Muscle layer of duodenum (tissue), 2 donors: Measurements from ENCODE around the gene TMEM144.
A peak's percentile ranks its signal among the peaks of the same experiment; 100 is the strongest.

ENCODE experiments used
- H3K27ac ChIP-seq: one replicate; pipeline ENCODE4 v1.7.0; 2013; ENCODE audit warnings: mild to moderate bottlenecking, low read length
- H3K27me3 ChIP-seq: one replicate; pipeline ENCODE4 v1.7.0; 2013; ENCODE audit warnings: low read depth, mild to moderate bottlenecking, control low read depth, low read length
- H3K36me3 ChIP-seq, 2 donors: one replicate each; pipeline ENCODE4 v1.7.0; 2013; ENCODE audit warnings: low read length in 2 of 2, control low read depth in 1 of 2, mild to moderate bottlenecking in 1 of 2; ENCODE audit not compliant: insufficient read depth in 2 of 2, control insufficient read depth in 1 of 2
- H3K4me1 ChIP-seq, 2 donors: one replicate each; pipeline ENCODE4 v1.7.0; 2013; ENCODE audit warnings: low read length in 2 of 2, mild to moderate bottlenecking in 2 of 2, control low read depth in 1 of 2, moderate library complexity in 1 of 2; ENCODE audit not compliant: insufficient read depth in 2 of 2, control insufficient read depth in 1 of 2
- H3K4me3 ChIP-seq, 2 donors: one replicate each; pipeline ENCODE4 v1.7.0; 2013; ENCODE audit warnings: low read length in 2 of 2, low read depth in 1 of 2, mild to moderate bottlenecking in 1 of 2
- H3K9me3 ChIP-seq, 2 donors: one replicate each; pipeline ENCODE4 v1.7.0; 2013; ENCODE audit warnings: low read length in 2 of 2, control low read depth in 1 of 2, mild to moderate bottlenecking in 1 of 2; ENCODE audit not compliant: control insufficient read depth in 1 of 2
- donor health status: healthy.

TMEM144 gene

DNA sequence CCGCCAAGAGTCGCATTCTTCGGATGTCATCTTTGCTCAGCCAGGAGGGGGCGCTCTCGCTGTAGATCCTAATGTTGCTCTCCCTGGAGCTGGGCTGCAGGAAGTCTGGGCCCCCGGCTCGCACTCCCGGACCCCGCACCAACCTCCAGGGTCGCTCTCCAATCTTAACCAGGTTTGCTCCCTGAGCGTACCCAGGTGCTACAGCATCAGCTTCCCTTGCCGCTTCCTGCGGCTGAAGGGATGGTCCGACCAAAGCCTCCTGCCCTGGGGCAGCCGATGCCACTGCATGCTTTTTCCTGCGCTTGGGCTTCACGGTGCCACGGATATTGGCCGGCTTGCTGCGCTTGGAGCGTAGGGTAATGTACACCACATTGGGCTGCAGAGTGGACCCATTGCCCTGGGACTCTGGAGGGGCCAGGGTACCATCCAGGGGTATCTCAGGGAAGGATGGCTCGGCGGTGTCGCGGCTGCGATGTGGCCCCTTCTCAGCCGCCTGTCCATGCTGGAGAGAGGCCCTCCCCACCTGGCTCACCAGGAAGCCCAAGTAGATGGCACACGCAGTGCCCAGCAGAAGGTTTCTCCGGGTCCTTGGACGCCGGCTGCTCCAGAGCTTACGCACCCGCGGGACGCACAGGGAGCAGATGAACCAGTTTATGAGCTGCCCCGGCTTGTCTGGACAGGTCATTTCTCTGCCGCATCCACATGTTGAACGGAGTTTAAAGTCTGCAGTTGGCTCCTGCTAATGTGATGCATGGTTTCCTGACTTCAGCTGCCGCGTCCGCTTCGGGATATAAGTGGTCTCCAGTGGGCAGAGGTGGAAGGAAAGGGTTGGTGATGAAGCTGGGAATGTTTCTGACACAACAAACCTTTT, 39.4 kb upstream of the TMEM144 start:
- peaks cover 9 to 17% of the 10 kb centered on the region in 2 donors for H3K4me1 ChIP-seq
- peak overlapping the region; percentile 68 to 78 for H3K4me3 ChIP-seq
- H3K27ac ChIP-seq: peak overlapping the region; percentile 88
- H3K36me3 ChIP-seq: no peaks in the 10 kb centered on the region
- H3K27me3 ChIP-seq: no peaks in the 10 kb centered on the region
- H3K9me3 ChIP-seq: no peaks in the 10 kb centered on the region

DNA sequence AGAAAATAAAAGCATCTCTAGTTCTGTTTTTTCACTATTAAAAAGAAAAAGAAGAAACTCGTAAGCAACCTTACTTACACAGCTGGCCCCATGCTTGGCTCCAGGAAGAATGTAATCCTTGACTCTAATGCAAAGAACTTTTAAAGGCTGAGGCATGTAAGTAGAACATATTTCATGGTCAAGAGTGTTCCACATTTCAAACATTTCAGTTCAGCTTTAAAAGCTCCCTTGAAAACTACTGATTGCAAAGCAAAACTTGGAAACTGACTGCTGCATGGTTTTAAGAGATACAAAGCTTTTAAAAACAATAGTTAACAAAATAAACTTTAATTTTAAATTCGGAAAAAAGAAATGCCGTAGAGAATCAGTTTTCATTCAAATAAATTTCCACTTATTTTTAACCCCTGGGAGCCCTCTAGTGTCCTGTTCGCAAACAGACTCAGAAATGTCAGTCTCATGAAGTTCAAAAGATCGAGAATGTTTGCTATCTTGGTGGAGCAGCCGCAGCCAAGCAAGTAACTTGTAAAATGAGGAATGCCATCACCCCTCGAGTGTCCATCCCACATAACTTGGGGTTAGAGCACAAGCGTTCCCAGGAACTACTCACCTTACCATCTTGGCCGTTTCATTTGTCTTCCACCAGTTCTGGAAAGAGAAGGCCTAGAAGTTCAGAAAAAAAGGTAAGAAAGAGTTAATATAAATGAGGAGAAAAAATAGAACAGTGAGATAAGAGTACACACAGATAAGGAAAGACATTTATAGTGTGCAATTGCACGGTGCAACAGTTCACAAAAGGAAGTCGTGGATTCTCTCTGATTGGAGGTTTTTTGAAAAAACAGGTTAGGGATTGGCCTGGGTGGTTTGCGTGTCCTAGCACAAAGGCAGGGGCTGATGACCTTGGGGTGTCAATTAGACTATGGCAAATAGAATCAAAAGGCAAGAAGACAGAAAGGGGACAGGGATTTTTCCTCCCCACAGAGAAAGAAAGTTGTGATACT, 37.7 kb upstream of the TMEM144 start, which contains the start of gene GASK1B:
Gene GASK1B (minus strand): TSS at position 765 of the 998 bp plus-strand sequence. CDS start 1,650 bp downstream, outside the sequence.
- peaks cover 9 to 17% of the 10 kb centered on the region in 2 donors for H3K4me1 ChIP-seq
- H3K27me3 ChIP-seq: no peaks in the 10 kb centered on the region
- H3K4me3 ChIP-seq: peak within 1 kb of the TSS; percentile 68 to 78

DNA sequence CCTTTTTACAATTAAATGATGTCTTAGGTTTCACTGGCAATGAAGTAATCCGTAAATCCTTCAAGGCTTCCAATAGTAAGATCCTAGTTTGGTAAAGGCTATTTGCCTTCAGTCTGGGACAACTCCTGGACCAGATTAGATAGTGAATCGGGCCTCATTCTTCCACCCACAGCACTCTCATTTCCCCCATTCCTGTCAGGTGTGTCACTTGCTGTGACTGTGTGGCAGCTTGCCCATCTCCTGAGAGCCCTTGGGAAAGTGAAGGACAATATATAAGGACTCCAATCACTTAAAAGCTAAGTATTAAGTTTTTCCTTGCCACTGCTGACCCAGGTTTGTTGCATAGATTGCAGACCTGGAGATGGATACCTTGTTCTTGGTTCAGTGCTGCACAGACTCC, 34.2 kb upstream of the TMEM144 start:
- Histone ChIP-seq H3K9me3 (no peaks in the 10 kb centered on the region), H3K36me3 (no peaks in the 10 kb centered on the region), H3K27me3 (no peaks in the 10 kb centered on the region), H3K27ac (no peak overlapping the region), H3K4me3 (no peak overlapping the region), H3K4me1 (peaks cover 9 to 11% of the 10 kb centered on the region in 2 donors)

More for the DNA sequence above, 37.7 kb upstream of the TMEM144 start, which contains the start of gene GASK1B:
- Histone ChIP-seq H3K9me3 (no peaks in the 10 kb centered on the region), H3K36me3 (no peaks in the 10 kb centered on the region), H3K27ac (peak within 1 kb of the TSS; percentile 88)

DNA sequence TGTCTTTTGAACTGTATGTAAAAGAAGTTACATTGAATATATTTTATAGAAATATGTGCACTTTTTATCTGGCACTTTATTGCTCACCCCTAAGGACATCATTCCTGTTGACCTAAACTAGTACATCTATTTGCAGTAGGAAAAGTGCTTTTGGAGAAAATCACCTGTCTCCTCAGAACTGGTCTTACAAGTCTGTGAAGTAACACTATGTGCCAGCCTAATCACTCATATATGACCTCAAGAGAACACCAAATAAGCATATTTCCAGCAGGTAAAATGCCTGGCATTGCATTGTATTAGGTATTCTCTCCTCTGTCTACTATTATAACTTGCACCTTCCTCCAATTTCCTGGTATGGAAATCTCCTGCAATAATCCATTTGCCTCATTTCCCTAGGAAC, 33.5 kb upstream of the TMEM144 start:
- Histone ChIP-seq H3K4me1 (peaks cover 9 to 11% of the 10 kb centered on the region in 2 donors), H3K4me3 (no peak overlapping the region), H3K9me3 (no peaks in the 10 kb centered on the region), H3K36me3 (no peaks in the 10 kb centered on the region), H3K27ac (no peak overlapping the region), H3K27me3 (no peaks in the 10 kb centered on the region)

DNA sequence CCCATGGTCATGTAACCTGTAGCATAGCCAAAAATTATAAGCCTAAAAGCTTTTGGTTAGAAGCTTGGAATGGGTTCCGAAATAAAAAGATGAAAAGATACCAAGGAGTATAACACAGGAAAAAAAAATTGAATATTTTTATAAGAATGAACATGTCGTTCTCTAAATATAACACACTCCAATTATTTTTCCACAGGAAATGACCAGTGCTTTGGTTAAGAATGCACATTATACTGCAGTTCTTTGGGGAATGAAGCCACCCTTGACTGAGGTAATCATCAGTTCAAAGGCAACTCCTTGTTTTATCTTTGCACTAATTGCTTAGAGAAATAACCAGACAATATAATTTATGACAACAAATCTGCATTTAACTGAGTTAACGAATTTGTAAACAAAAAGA, 30.8 kb upstream of the TMEM144 start:
- no peaks in the 10 kb centered on the region for H3K4me1 ChIP-seq
- H3K27ac ChIP-seq: no peak overlapping the region
- H3K27me3 ChIP-seq: no peaks in the 10 kb centered on the region
- H3K9me3 ChIP-seq: no peaks in the 10 kb centered on the region
- H3K36me3 ChIP-seq: no peaks in the 10 kb centered on the region
- H3K4me3 ChIP-seq: no peak overlapping the region

DNA sequence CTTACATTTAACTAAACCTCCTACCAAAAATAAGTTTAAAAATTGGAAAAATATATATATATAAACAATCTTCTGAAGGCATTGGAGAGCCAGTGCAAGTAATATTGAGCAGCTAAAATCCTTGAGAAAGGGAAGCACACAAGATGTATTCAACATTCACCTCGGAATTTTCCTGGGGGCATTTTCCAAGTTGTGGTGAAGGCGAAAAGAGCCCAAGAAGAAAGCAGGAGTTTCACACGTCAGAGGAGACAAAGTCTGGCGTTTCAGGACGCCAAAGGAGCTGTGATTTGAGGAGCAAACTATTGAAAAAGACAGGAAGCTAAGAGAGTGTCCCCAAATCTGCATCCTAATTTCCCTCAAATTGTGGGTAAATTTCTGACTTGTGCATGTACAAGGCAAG, 28.4 kb upstream of the TMEM144 start:
- Histone ChIP-seq H3K4me1 (no peaks in the 10 kb centered on the region), H3K9me3 (no peaks in the 10 kb centered on the region), H3K27me3 (no peaks in the 10 kb centered on the region), H3K36me3 (no peaks in the 10 kb centered on the region), H3K27ac (no peak overlapping the region), H3K4me3 (no peak overlapping the region)

DNA sequence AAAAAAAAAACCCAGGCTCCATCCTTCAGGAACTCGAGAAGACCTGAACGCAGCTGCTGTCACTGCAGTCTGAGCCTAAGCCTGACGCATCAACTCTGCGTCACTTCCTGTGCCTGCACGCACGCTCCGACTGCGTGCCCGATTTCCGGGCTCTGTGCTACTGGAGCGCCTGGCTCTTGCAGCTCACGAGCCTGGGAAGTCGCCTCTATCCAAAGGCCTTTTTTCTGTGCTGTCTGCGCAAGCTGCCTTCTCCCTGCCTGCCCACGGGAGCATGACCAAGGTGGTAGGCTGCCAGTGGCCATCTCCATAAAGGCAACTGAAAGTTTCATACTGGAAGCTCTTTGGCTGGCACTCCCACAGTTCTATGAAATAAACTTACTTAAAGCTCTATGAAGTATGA, 27.6 kb upstream of the TMEM144 start:
- no peak overlapping the region for H3K4me3 ChIP-seq
- H3K36me3 ChIP-seq: no peaks in the 10 kb centered on the region
- H3K27ac ChIP-seq: no peak overlapping the region
- no peaks in the 10 kb centered on the region for H3K4me1 ChIP-seq
- no peaks in the 10 kb centered on the region for H3K27me3 ChIP-seq
- H3K9me3 ChIP-seq: no peaks in the 10 kb centered on the region

DNA sequence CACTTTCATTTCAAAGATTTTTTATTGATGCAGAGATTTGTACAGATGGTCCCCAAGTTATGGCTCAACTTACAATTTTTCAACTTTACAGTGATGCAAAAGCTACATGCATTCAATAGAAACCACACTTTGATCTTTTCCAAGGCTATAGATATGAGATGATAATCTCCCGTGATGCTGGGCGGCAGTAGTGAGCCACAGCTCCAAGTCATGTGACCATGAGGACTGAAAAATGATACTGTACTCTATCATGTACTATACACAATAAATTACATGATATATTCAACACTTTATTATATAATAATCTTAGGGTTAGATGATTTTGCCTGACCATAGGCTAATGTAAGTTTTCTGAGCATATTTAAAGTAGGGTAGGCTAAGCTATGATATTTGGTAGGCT, 23.5 kb upstream of the TMEM144 start:
- Histone ChIP-seq H3K27ac (no peak overlapping the region), H3K4me3 (no peak overlapping the region), H3K9me3 (no peaks in the 10 kb centered on the region), H3K27me3 (no peaks in the 10 kb centered on the region), H3K4me1 (no peaks in the 10 kb centered on the region), H3K36me3 (no peaks in the 10 kb centered on the region)

DNA sequence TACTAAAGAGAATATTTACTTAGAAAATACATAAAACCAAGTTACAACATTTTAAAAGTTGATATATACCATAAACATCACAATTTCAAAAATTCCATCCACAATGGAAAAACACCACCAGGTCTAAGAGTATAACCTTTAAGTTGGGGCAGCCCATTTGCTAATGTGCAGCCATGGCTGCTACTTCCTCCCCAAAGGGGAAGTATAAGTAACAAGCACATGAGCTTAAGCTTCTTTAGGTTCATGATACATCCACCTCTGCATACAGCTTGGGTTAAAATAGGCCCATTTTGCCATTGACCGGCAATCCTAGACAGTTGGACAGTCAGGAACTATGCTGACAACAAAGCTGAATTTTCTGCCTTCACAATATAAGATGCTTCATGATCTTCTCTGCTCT, 20.9 kb upstream of the TMEM144 start:
- H3K27me3 ChIP-seq: no peaks in the 10 kb centered on the region
- no peaks in the 10 kb centered on the region for H3K9me3 ChIP-seq
- no peak overlapping the region for H3K4me3 ChIP-seq
- H3K4me1 ChIP-seq: no peaks in the 10 kb centered on the region
- H3K27ac ChIP-seq: no peak overlapping the region
- no peaks in the 10 kb centered on the region for H3K36me3 ChIP-seq

DNA sequence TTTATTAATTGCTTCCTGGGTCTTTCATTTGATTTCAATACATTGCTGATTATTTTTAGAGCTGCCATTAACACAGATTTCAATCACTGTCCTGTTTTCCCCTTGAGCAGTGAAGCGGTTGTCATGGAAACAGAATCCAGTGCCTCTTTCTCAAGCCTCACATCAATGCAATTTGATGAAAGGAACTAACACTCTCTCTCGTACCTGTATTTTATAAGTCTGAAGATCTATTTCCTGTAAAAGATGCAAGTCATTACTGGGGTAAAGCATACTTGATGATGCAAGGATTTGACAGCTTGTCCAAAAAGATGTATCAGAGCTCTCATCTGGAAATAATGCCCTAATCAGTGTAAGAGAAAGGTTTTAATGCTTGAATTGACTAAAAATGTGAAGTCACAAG, 19.6 kb upstream of the TMEM144 start:
- H3K27ac ChIP-seq: no peak overlapping the region
- no peaks in the 10 kb centered on the region for H3K4me1 ChIP-seq
- no peak overlapping the region for H3K4me3 ChIP-seq
- no peaks in the 10 kb centered on the region for H3K9me3 ChIP-seq
- H3K27me3 ChIP-seq: no peaks in the 10 kb centered on the region
- H3K36me3 ChIP-seq: no peaks in the 10 kb centered on the region
